ENCODE data around the gene SAMD11. TPM values are rescaled to one million over a fixed set of nuclear protein-coding genes. Genes with fewer than 3 reads are reported as not detected.

SAMD11 gene
- total RNA-seq, 1 donor from 2014 or later, result 1.5 TPM

- intact Hi-C loops (cut with DNase I), result no loop called here
- DNase-seq, result no peak
- ATAC-seq (ENCODE audit: poor library complexity), result no peak
Measured at GRCh38 chr1:953524-954320, 30.0 kb downstream of the SAMD11 start.

GRCh38 chr1:954927-955326, 31.2 kb downstream of the SAMD11 start:
- ATAC-seq (ENCODE audit: poor library complexity) (no peak), DNase-seq (no peak)
- intact Hi-C loops (cut with DNase I), result no loop called here

GRCh38 chr1:955474-955873, 31.8 kb downstream of the SAMD11 start:
- DNase-seq (no peak), ATAC-seq (ENCODE audit: poor library complexity) (no peak)
- intact Hi-C loops (cut with DNase I), result no loop called here

- intact Hi-C loops (cut with DNase I), result no loop called here
- ATAC-seq (ENCODE audit: poor library complexity) (no peak), DNase-seq (no peak)
Measured at GRCh38 chr1:956636-957035, 32.9 kb downstream of the SAMD11 start.

- intact Hi-C loops (cut with DNase I), result no loop called here
- DNase-seq (peak; percentile 96), ATAC-seq (ENCODE audit: poor library complexity) (peak; percentile 96)
Measured at GRCh38 chr1:958823-959730, 35.4 kb downstream of the SAMD11 start, which contains the start of gene NOC2L. TSS of gene NOC2L (minus strand) at chr1:959256. CDS start at chr1:959240, 16 bp downstream.

- ATAC-seq (ENCODE audit: poor library complexity) (peak; percentile 25), DNase-seq (no peak)
- intact Hi-C loops (cut with DNase I), result no loop called here
Measured at GRCh38 chr1:959731-960362, 36.1 kb downstream of the SAMD11 start.

- ATAC-seq (ENCODE audit: poor library complexity) (peak; percentile 75), DNase-seq (peak; percentile 89)
- intact Hi-C loops (cut with DNase I), result no loop called here
Measured at GRCh38 chr1:960363-961131, 36.8 kb downstream of the SAMD11 start, which contains the start of gene KLHL17. TSS of gene KLHL17 (plus strand) at chr1:960584. CDS start at chr1:960694, 110 bp downstream.

GRCh38 chr1:961132-961669, 37.5 kb downstream of the SAMD11 start:
- DNase-seq, result no peak
- no peak for ATAC-seq (ENCODE audit: poor library complexity)
- intact Hi-C loops (cut with DNase I), result no loop called here

- ATAC-seq (ENCODE audit: poor library complexity) (no peak), DNase-seq (no peak)
- intact Hi-C loops (cut with DNase I), result no loop called here
Measured at GRCh38 chr1:962381-963300, 38.9 kb downstream of the SAMD11 start.

GRCh38 chr1:963301-963651, 39.6 kb downstream of the SAMD11 start:
- ATAC-seq (ENCODE audit: poor library complexity) (no peak), DNase-seq (no peak)
- intact Hi-C loops (cut with DNase I), result no loop called here

GRCh38 chr1:963746-964525, 40.2 kb downstream of the SAMD11 start:
- intact Hi-C loops (cut with DNase I), result no loop called here
- DNase-seq, result no peak

GRCh38 chr1:964691-965525, 41.2 kb downstream of the SAMD11 start:
- DNase-seq, result no peak
- intact Hi-C loops (cut with DNase I), result no loop called here
- ATAC-seq (ENCODE audit: poor library complexity), result no peak

More at GRCh38 chr1:963746-964525, 40.2 kb downstream of the SAMD11 start:
- ATAC-seq (ENCODE audit: poor library complexity), result no peak

- DNase-seq, result no peak
- ATAC-seq (ENCODE audit: poor library complexity), result no peak
- intact Hi-C loops (cut with DNase I), result no loop called here
Measured at GRCh38 chr1:965526-966134, 41.9 kb downstream of the SAMD11 start.

GRCh38 chr1:966135-966703, 42.5 kb downstream of the SAMD11 start, which contains the start of gene PLEKHN1:
TSS of gene PLEKHN1 (plus strand) at chr1:966482. CDS start at chr1:966532, 50 bp downstream.
- ATAC-seq (ENCODE audit: poor library complexity) (peak; percentile 7), DNase-seq (no peak)
- intact Hi-C loops (cut with DNase I), result no loop called here

All from Right ventricle myocardium superior (tissue), 1 donor.